Activated gamma-delta T cell treated with anti-CD3 and anti-CD28 coated beads, Interleukin-2, amount 50 U/mL, for 16 hours (primary cell): ENCODE results near the gene CCDC172.

Experiments
- DNase-seq: peaks from one replicate; pipeline ENCODE4 v3.0.0-alpha.2; 2020; ENCODE audit warnings: low read depth

CCDC172 gene, protein sequence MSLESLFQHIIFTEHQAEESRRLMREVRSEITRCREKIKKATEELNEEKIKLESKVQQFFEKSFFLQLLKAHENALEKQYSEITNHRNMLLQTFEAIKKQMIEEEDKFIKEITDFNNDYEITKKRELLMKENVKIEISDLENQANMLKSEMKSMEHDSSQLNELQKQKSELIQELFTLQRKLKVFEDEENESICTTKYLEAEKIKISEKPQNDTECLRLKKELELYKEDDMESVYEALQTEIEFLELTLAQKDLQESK

DNA sequence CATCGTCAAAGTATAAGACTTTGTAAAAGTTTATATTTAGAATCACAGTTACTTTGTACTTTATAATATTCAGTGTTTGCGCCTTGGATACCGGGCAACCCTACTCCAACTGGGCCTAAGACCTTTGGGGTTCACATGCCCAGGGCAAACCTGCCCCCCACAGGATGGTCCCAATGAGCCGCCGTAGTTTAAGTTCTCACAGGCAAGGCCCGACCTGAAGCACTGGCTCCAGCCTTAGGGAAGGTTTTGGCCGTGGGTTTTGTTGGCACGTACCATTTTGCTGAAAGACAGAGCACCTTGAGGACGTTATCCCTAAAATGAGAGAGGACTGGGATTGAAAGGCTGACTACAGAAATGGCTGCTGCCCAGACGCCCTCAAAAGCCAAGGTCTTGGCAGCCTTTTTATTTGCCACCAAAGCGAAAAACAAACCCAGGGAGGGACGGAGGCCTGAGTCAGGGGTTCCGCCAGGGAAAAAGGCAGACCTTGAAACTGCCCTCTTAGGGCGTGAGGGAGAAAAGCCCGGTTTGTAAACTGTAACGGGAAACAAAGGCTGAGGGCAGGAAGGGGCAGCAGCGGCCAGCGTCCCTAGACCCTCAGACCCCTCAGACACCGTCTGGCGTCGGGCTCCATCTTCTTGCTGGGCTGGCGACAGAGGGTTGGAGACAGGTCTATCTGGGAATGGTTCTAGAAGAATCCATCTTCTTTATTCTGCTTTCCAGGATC, at the start of gene CCDC172:
TSS of gene CCDC172 (plus strand) at position 222 of the 724 bp plus-strand sequence. CDS start 564 bp downstream, outside the sequence.
- DNase-seq = no peak

DNA sequence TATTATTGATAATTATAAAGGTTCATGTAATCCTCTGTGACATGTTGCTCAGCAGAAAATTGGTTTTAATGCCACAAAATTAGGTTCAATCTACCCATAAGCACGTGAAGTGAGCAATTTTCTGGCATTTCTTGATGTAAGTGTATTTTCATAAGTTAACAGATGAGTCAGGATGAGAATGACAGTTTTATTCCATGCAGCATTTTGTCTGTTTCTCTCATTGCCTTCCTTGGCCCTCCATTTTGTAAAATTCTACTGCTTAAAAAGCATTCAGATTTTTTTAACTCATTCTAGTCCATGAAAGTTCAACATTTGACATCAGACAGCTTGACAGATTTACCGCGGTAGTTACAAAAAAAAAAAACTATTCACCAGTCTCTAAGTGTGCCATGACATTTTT, 47.3 kb upstream of the CCDC172 start:
- DNase-seq = no peak

DNA sequence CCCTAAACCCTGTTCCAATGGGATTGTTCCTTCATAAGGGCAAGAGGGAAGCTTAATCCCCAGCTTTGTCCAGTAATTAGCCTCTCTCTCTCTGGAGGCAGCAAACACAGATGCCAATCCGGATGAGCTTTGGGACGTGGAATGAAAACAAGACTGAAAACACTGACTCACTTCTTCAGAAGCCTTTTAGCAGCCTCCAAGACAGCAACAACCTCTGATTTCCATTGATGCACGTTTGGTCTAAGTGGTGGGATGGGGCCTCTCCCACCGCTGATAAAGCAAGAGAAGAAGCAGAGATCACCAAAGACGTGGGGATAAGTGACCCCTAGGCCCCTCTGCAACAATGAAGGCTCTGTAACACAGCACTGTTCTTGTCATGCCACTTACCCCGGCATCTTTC, 45.4 kb upstream of the CCDC172 start:
- DNase-seq = no peak

DNA sequence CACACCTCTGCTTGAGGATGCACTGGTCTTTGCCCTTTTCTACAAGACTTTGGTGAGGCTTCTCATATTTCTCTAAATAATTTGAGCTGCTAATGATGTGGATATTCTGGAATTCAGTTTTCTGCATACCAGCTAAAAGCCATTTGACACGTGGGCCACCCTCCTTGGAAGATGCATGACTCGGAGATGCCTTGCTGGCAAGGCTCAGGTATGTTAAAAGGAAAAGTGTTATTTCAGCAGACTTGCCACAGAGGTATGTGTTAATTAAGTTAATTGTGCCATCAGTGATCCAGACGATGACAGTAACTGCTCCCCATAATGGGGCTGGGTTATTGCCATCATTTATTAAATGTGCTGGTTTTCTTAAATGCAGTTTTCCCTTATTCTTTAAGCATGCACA, 42.5 kb upstream of the CCDC172 start:
- DNase-seq = no peak

DNA sequence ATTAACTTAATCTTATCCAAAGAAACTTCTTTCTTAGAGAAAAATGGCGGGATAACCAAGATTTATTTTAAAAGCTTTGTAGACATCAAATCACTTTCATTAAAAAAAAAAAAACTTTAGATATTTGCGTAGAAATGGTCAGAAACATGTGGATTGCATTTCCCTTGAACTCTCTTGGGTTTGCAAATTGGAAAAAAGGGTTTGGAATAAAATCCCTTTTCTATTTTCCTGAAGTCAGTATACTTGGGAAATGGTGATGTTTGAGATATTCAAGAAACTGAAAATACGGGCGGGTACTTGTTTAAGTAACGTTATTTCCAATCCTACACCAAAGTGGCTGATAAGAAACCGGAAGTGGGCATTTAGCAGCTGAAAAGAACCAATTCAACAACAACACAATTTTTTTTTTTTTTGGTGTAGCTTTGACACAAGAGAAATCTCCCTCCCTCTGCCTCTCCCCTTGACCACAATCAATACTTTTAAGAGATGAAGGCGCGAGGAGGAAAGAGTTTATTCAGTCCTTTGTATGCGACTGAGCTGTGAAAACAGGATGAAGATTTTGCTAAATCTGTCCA, 37.5 kb upstream of the CCDC172 start:
- no peak for DNase-seq

DNA sequence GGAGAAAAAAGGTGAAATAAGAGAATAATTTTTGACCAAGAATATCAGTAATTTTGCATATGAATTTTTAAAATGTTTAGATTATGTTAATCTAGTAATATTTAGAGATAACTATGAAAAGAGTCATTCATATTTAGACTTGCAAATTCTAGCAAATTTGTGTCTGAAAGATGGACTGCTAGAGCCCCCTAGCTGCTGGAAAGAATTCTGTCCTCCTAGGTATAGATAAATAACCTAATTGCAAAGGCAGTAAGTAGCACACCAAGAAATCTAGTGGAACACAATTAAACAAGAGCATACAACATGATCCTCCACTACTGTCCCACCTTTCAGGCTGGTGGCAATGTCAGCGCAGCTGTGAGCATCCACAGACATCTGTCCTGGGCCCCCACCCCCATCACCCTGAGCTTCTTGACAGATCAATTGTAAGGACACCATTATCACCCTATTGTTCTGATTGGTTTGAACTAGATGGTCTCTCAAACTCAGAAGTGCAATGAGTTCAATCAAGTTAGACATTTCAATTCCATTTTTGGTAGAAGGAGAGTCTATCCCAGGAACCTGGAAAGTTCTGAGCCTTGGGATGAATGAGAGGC, 36.2 kb upstream of the CCDC172 start:
- no peak for DNase-seq

DNA sequence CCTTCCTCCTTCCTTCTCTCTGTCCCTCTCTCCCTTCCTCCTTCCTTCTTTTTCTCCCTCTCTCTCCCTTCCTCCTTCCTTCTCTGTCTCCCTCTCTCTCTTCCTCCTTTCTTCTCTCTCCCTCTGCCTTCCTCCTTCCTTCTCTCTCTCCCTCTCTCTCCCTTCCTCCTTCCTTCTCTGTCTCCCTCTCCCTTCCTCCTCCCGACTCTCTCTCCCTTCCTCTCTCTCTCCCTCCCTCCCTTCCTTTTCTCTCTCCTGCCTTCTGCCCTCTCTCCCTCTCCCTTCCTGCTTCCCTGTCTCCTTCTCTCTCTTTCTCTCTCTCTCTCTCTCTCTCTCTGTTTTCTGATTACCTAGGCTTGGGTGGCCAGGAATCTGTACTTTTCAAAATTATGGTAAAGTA, 34.6 kb upstream of the CCDC172 start:
- DNase-seq = no peak

DNA sequence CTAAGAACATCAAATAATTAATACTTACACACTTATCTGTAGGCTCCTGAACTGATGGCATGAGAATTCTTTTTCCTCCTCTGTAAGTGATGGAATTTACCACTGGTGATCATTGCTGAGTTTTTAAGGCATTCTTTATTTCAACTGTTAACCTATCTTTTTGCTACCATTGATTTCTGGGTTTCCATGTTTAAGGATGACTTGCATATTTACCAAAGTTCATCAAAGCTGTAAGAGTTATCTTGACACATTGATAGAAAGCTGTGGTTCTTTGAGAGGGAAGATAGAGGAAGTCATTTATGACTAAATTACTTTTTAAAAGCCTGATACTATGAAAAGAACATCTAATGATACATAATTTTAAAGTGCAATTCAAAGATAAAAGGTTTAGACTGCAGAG, 31.8 kb upstream of the CCDC172 start:
- no peak for DNase-seq

DNA sequence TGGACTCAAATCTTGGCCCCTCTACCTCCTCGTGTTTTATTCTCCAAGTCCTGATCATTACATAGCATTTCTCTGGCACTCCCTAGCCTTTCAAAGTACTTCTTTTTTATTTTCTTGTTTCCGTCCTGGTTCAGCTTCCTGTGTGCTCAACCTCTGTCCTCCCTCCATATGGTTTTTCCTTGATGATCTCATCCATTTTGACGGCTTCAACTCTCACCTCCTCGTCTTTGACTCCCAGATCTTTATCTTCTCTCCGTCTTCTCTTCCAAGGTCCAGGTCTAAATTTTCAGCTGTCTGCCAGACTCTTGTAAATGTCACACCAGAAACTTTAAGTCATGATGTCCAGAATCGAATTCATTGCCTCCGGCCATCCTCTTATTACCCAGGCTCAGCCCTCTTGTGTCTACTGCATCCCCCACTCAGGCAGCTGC, 27.9 kb upstream of the CCDC172 start:
- no peak for DNase-seq

DNA sequence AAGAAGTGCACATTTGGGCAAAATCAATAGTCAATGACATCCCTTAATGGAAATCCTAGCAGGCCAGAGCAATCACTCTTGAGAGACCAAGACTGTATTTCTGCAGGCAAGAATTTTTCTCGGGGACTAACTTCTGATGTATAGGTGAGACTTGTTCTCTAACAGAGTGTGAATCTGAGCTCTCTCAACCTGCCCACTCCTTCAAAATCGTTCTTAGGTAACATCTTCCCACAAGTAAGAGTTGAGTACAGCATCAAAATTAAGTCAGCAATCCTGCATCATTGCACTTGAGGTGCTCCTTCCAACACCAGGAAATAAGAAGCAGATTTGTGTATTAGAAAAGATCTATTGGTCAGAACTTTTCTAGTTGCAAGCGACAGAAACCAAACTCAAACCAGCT, 25.7 kb upstream of the CCDC172 start:
- DNase-seq = no peak

DNA sequence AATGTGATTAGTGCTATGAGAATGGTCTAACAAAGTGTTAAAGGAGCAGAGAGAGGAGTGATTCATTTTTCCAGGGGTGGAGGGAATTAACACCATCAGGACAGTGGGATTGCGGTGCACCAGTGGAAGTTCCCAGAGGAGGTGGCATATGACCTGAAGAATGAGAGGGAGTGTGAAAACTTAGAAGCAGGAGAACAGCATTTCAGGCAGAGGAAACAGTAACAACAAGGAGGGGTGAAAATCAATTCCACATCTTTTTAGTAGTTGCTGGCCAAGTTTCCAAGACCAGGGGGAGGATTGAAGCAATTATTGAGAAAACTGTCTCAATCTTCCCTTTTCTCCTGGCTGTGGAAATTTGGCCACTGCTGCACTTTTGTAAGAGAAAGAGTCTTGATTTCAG, 23.7 kb upstream of the CCDC172 start:
- DNase-seq = no peak

DNA sequence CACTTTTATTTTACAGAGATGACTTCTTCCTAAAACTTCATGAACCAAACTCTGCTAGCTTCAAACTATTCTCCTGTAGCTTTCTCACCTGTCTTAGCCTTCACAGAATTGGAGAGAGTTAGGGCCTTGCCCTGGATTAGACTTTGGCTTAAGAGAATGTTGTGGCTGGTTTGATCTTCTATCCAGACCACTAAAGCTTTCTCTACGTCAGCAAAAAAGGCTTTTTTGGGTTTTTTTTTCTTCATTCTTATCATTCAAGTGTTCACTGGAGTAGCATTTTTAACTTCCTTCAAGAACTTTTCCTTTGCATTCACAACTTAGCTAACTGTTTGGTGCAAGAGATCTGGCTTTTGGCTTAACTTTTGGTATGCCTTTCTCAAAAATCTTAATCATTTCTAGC, 19.3 kb upstream of the CCDC172 start:
- no peak for DNase-seq

DNA sequence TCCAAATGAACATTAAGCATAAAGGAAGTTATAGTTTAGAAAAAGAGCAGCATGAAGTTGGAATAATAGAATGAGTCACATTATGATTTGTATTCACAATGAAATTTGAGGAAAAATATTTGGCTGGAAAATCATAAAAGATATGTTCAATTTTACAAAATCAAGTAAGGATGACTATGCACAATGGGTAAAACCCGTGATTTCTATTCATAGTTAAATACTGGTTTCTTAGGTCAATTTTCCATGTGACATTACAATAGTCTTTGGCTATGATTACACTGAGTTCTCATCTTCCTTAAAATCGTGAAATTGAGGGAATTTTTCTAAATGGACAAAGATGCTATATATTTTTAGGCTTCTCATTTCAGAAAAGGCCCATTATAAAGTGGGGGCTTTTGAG, 17.4 kb upstream of the CCDC172 start:
- DNase-seq = no peak

DNA sequence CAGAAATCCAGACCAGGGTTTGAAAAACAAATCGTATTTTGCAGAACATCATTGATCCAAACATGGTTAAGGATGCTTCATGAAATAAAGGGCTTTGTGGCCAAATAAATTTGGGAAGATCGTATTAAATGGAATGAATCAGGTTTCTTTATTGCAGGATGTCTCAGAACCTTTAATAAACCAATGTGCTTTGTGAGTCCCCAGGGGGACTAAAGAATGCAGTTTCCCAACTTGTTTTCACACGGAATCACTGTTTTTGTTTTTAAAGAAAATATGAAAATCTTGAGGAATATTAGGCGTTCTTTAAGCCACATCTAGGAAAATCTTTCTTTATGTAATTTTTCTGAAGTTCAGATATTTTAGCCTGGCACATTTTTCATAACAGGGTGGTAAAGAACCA, 16.8 kb upstream of the CCDC172 start:
- no peak for DNase-seq

DNA sequence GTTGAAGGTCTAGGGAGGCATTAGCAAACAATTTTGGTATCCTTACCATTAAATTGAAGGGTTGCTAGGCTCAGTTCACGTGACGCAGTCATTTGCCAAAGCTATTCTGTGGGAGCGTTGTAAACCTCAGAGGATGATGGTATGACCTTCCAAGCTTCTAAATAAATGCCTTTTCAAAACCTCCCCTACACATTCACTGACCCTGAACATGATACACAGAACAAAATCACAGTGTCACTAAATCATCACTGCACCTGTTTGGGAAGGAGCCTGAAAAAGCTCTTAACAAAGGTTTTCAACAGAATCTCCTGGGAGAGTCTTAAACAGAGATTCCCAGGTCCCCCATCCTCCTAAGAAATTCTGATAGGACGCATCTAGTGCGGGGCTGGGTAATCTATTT, 13.2 kb upstream of the CCDC172 start:
- DNase-seq = no peak

DNA sequence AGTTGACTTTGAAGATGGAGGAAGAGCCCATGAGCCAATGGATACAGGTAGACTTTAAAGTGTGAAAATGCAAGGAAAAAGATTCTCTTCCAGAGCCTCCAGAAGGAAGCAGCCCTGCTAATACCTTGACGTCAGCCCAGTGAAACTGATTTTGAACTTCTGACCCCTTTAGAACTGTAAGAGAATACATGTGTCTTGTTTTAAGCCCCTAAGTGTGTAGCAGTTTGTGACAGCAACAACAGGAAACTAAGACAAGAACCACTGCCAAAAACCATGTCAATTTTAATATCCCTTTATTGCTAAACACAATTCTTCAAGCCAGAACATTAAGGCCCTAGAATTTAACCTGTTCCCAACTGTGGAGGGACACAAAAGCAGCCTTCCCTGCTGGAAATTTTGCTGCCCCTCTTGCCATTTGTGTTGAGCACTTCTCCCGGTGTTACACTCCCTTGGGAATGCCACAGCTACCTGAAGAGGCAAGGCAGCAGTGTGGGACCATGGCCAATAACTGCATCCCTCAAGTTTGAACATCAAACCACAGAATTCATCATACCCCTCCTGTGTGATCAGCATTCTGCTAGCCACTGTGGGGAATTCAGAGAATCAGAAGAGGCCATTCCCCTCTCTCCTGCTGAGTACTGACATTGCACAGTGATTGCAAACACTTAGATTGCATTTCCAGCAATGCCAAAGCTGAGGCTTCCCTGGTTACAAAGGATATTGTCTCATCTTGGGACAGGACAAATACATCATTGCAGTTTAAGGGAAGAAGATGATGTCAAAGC, 12.3 kb upstream of the CCDC172 start:
- no peak for DNase-seq

DNA sequence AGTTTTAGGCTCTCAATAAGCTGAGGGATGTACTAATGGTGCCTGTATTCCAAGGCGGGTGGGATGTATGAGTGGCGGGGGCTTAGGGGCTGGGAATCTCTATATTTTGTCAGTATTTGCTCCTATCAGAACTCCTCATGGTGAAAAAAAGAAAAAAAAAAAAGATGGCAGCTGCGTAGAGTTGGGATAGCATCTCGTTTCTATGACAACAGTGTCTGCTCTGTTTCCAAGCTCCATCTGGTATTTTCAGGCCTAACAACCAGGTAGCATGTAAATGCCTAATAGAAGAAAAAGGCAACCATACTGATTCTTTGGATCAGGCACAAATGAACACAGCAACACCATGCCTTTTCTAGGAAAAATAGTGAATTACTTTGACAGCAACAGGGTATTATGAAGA, 11.7 kb upstream of the CCDC172 start:
- DNase-seq = no peak

DNA sequence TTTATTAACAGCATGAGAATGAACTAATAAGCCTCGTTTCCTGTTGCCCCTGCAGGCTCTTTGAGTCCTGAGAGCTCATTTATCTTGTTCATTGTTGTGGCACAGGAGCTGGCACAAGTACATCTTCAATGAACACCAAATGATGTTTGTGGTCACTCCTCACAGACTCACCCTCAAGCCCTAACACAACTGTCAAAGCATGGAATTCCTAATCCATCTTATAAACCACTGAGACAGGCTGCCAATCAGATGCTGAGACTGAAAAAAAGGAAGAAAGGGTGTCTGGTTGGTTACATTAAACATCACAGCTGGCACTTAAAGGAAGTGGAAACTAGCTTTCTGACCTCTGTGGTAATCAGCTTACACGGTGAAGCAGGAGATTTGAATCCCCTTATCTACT, 7.7 kb upstream of the CCDC172 start:
- no peak for DNase-seq

DNA sequence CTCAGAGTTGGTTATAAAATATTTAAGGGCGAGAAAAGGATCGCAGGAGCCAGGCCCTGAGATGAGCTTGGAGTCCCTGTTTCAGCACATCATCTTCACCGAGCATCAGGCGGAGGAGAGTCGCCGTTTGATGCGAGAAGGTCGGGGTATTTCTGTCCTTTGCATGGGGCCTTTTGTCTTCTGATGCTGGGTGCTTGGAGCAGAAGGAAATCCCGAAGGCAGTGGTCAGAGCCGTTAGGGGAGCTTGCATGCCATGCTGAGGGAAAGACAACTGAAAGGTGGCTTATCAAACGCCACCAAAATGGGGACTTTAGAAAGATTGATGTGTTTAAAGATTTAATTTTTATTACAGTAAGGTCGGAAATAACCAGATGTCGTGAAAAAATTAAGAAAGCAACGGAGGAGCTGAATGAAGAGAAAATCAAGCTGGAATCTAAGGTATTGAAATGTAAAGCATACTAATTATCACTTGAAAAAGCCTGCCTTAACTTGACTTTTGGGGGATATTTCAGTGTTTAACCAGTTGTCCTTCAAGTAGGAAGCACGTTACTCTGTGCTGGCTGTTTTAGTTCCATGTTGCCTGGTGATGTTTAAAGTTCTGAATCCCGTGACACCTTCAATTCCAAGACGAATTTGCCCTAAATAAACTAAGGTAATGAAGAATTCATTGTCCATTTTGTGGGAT, 845 bp downstream of the CCDC172 start:
- no peak for DNase-seq

DNA sequence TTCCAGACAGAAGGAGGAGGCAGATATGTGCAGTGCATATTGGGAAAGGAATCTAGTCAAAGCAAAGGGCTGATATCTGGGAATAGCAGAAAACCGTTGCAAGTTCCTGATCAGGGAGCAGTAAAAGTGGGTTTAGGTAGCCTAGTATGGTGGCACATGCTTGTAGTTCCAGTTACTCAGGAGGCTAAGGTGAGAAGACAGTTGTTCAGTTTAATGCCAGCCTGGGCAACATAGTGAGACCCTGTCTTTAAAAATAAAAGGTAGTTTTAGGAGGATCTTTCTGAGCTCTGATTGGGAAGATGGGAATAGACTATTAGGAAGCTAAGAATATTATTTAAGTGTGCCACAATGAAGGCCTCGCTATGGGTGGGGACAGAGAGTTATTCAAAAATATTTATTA, 1.7 kb downstream of the CCDC172 start:
- no peak for DNase-seq

DNA sequence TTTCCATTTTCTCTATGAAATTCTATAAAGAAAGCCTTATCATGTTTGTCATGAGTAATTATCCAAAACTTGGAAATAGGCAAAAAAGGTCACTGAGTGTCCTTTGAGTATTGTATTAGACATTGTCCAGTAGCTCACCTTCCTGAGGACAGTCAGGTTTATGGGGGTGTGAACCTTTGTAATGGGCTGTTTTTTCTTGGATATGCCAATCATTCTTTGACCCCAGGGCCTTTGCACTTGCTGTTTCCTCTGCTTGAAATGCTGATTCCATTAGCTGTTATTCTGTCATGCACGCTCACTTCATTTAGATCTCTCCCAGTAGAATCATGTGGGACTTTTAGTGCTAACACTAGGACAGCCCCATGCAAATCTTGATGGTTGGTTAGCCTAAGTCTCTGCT, 4.9 kb downstream of the CCDC172 start:
- DNase-seq = no peak

DNA sequence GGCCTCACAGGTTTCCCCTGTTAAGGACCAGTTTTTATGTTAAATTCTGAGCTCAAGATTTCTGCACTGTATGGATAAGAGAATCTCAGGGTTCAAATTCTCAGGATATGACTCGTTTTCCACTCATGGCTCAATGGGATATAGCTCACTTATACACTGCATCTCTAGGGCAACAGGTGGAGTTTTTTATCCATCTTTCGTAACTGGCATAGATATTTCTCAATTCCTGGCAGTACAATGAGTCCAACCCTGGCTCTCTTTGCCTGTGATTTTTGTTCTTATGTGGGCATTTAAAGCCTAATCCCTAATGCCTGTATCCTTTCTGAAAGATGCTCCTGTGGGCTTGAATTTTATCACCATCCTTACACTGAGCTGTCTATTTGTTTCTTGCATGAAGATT, 7.6 kb downstream of the CCDC172 start:
- DNase-seq = no peak
